HepG2 (cell line): ENCODE results near the gene HSP90AB1. TPM values are rescaled to one million over a fixed set of nuclear protein-coding genes. Genes with fewer than 3 reads are reported as not detected.

Experiments used
- CC2D1A ChIP-seq: sonication (generic); formaldehyde crosslinking; IDR thresholded peaks from 2 replicates; pipeline ENCODE4 v1.8.1; 2023; ENCODE audit warnings: mild to moderate bottlenecking, missing genetic modification reagents
- CCDC6 ChIP-seq: sonication (generic); formaldehyde crosslinking; IDR thresholded peaks from 2 replicates; pipeline ENCODE4 v1.8.1; 2022; ENCODE audit warnings: mild to moderate bottlenecking, missing genetic modification reagents, moderate library complexity
- GATAD2A ChIP-seq: IDR thresholded peaks from 2 replicates; pipeline ENCODE4 v1.6.1; 2016
- IRF1 ChIP-seq: sonication (generic); formaldehyde crosslinking; IDR thresholded peaks from 2 replicates; pipeline ENCODE4 v1.4.0; 2020; ENCODE audit warnings: low read depth, mild to moderate bottlenecking, missing genetic modification reagents
- KAT7 ChIP-seq: IDR thresholded peaks from 2 replicates; pipeline ENCODE4 v1.6.1; 2018; ENCODE audit warnings: borderline replicate concordance, missing compliant biosample characterization
- KLF12 ChIP-seq: sonication (generic); formaldehyde crosslinking; IDR thresholded peaks from 2 replicates; pipeline ENCODE4 v1.4.0; 2020; ENCODE audit warnings: missing genetic modification reagents, borderline replicate concordance
- MED1 ChIP-seq: sonication (generic); formaldehyde crosslinking; IDR thresholded peaks from 2 replicates; pipeline ENCODE4 v1.4.0; 2020; ENCODE audit warnings: missing genetic modification reagents
- MIER2 ChIP-seq: IDR thresholded peaks from 2 replicates; pipeline ENCODE4 v1.6.1; 2016; ENCODE audit warnings: missing biosample characterization, missing genetic modification reagents
- MTF1 ChIP-seq: sonication (generic); formaldehyde crosslinking; IDR thresholded peaks from 2 replicates; pipeline ENCODE4 v1.5.0; 2020; ENCODE audit warnings: missing genetic modification reagents
- MXD4 ChIP-seq: IDR thresholded peaks from 2 replicates; pipeline ENCODE4 v1.6.1; 2016; ENCODE audit warnings: mild to moderate bottlenecking, missing biosample characterization, missing genetic modification reagents
- MYC ChIP-seq: sonication (generic); formaldehyde crosslinking; IDR thresholded peaks from 2 replicates; pipeline ENCODE4 v1.9.0; 2021; ENCODE audit warnings: missing genetic modification reagents, borderline replicate concordance
- PRPF4 ChIP-seq: fragments of 200-400 bp; formaldehyde crosslinking; IDR thresholded peaks from 2 replicates; pipeline ENCODE4 v1.6.1; 2016; ENCODE audit warnings: low read length, low read depth; ENCODE audit not compliant: poor library complexity, severe bottlenecking
- SOX13 ChIP-seq, 3 experiments: fragments of 450-650 bp in 1 of 3; sonication (generic) in 1 of 3; formaldehyde crosslinking in 1 of 3; IDR thresholded peaks in 2 of 3; conservative IDR thresholded peaks in 1 of 3; 2 replicates each; pipeline versions ENCODE4 v1.5.0 to v1.6.1; 2016 to 2020; ENCODE audit warnings: antibody characterized with exemption in 1 of 3, mild to moderate bottlenecking in 1 of 3, missing compliant biosample characterization in 1 of 3, missing genetic modification reagents in 1 of 3, moderate library complexity in 1 of 3
- STAG1 ChIP-seq: sonication (generic); formaldehyde crosslinking; IDR thresholded peaks from 2 replicates; pipeline ENCODE4 v1.4.0; 2020; ENCODE audit warnings: missing genetic modification reagents
- TEAD3 ChIP-seq: optimal IDR thresholded peaks from 2 replicates; pipeline ENCODE3; 2016; ENCODE audit warnings: borderline replicate concordance
- TGIF2 ChIP-seq: IDR thresholded peaks from 2 replicates; pipeline ENCODE4 v1.6.1; 2016; ENCODE audit warnings: control low read depth, missing compliant biosample characterization
- YY1 ChIP-seq: IDR thresholded peaks from 2 replicates; pipeline ENCODE4 v1.6.1; 2011; ENCODE audit warnings: low read length, low read depth, moderate library complexity, mild to moderate bottlenecking; ENCODE audit not compliant: insufficient read depth, insufficient replicate concordance
- ZBTB38 ChIP-seq: sonication (generic); formaldehyde crosslinking; IDR thresholded peaks from 2 replicates; pipeline ENCODE4 v1.5.1; 2020; ENCODE audit warnings: mild to moderate bottlenecking, missing genetic modification reagents
- ZFP1 ChIP-seq: IDR thresholded peaks from 2 replicates; pipeline ENCODE4 v1.6.1; 2016
- ZFY ChIP-seq: sonication (generic); formaldehyde crosslinking; IDR thresholded peaks from 2 replicates; pipeline ENCODE4 v1.4.0; 2020; ENCODE audit warnings: missing genetic modification reagents
- ZNF160 ChIP-seq: sonication (generic); formaldehyde crosslinking; IDR thresholded peaks from 2 replicates; pipeline ENCODE4 v1.8.0; 2022; ENCODE audit warnings: mild to moderate bottlenecking, inconsistent platforms, missing genetic modification reagents
- ZNF230 ChIP-seq: sonication (generic); formaldehyde crosslinking; IDR thresholded peaks from 2 replicates; pipeline ENCODE4 v1.4.0; 2020; ENCODE audit warnings: mild to moderate bottlenecking, missing genetic modification reagents
- ZNF547 ChIP-seq: sonication (generic); formaldehyde crosslinking; IDR thresholded peaks from 2 replicates; pipeline ENCODE4 v1.5.1; 2020; ENCODE audit warnings: mild to moderate bottlenecking, missing genetic modification reagents
- ZNF772 ChIP-seq: sonication (generic); formaldehyde crosslinking; IDR thresholded peaks from 2 replicates; pipeline ENCODE4 v1.5.0; 2020; ENCODE audit warnings: mild to moderate bottlenecking, missing genetic modification reagents
- ZSCAN12 ChIP-seq: sonication (generic); formaldehyde crosslinking; IDR thresholded peaks from 2 replicates; pipeline ENCODE4 v1.9.0; 2021; ENCODE audit warnings: mild to moderate bottlenecking, missing genetic modification reagents
- polyA plus RNA-seq, 8 experiments: library from polyadenylated mRNA; depleted of rRNA in 3 of 8; stranded (reverse) in 7 of 8; unstranded in 1 of 8; fragments of >200 nt; fragmentation: Illumina TruSeq in 4 of 8; extraction: Trizol in 4 of 8; gene quantifications; 2 replicates each; pipeline versions ENCODE4 v1.2.1 to v1.2.3, GENCODE V29; 2011 to 2016; ENCODE audit warnings: low read depth in 4 of 8, missing spikeins in 1 of 8, mixed read lengths in 1 of 8; ENCODE audit not compliant: insufficient read depth in 1 of 8
- total RNA-seq, 5 experiments: library from RNA; depleted of rRNA; stranded (reverse); fragments of >200 nt; fragmentation: Illumina TruSeq; extraction: Trizol; gene quantifications; 2 replicates each; pipeline ENCODE4 v1.2.3, GENCODE V29; 2016; ENCODE audit warnings: low read depth in 1 of 5
- TF ChIP-seq, protein P1 (sequence below): sonication (generic); formaldehyde crosslinking; IDR thresholded peaks from 2 replicates; pipeline ENCODE4 v1.4.0; 2020; ENCODE audit warnings: mild to moderate bottlenecking, low read depth, missing genetic modification reagents
- TF ChIP-seq, protein P2 (sequence below): conservative IDR thresholded peaks from 2 replicates; pipeline ENCODE4 v1.6.1; 2018; ENCODE audit warnings: missing genetic modification reagents
- TF ChIP-seq, protein P3 (sequence below): sonication (generic); formaldehyde crosslinking; IDR thresholded peaks from 2 replicates; pipeline ENCODE4 v1.4.0; 2020; ENCODE audit warnings: mild to moderate bottlenecking, missing genetic modification reagents

HSP90AB1 gene
- total and polyA plus RNA-seq, 2 of the 13 experiments (the other 11 are each of a cell fraction or from before 2014, with no cell fraction given): 1,325 to 1,472 TPM

GRCh38 chr6:44221291-44221960, 25.5 kb upstream of the HSP90AB1 start (continued):
- TF ChIP-seq ZSCAN12 (no peak), KLF12 (CRISPR knock-in tag) (peak; percentile 55; the same call in 1 of the 2 replicates), CCDC6 (CRISPR knock-in tag) (0 out of 2 replicates have a peak, but pooled peaks have one; percentile 58), ZFP1 (CRISPR knock-in tag) (0 out of 2 replicates have a peak, but pooled peaks have one; percentile 40), ZBTB38 (no peak), MIER2 (CRISPR knock-in tag) (no peak), ZNF230 (CRISPR knock-in tag) (0 out of 2 replicates have a peak, but pooled peaks have one; percentile 32), KAT7 (0 out of 2 replicates have a peak, but pooled peaks have one; percentile 59), ZFY (CRISPR knock-in tag) (peak; percentile 85), ZNF547 (CRISPR knock-in tag) (no peak; the same call in 1 of the 2 replicates), IRF1 (CRISPR knock-in tag) (no peak), CC2D1A (CRISPR knock-in tag) (no peak), MED1 (CRISPR knock-in tag) (peak; percentile 78), MXD4 (peak; percentile 76), YY1 (peak; percentile 19), MTF1 (no peak), MYC (peak; percentile 27; the same call in 1 of the 2 replicates), GATAD2A (peak; percentile 87), STAG1 (CRISPR knock-in tag) (peak; percentile 65), ZNF160 (CRISPR knock-in tag) (no peak), ZNF772 (0 out of 2 replicates have a peak, but pooled peaks have one; percentile 36), SOX13 (IDR thresholded peaks at IDR 0.05) (no peak), SOX13 (CRISPR knock-in tag; conservative IDR thresholded peaks at IDR 0.05 in 1 of 2, IDR thresholded peaks at IDR 0.05 in 1 of 2) (peak in 1 of 2 experiments; percentile 51; a peak in 1 of 4 replicates), TGIF2 (CRISPR knock-in tag) (peak; percentile 88), TEAD3 (peak; percentile 54), PRPF4 (no peak)
- TF ChIP-seq, protein P1, sequence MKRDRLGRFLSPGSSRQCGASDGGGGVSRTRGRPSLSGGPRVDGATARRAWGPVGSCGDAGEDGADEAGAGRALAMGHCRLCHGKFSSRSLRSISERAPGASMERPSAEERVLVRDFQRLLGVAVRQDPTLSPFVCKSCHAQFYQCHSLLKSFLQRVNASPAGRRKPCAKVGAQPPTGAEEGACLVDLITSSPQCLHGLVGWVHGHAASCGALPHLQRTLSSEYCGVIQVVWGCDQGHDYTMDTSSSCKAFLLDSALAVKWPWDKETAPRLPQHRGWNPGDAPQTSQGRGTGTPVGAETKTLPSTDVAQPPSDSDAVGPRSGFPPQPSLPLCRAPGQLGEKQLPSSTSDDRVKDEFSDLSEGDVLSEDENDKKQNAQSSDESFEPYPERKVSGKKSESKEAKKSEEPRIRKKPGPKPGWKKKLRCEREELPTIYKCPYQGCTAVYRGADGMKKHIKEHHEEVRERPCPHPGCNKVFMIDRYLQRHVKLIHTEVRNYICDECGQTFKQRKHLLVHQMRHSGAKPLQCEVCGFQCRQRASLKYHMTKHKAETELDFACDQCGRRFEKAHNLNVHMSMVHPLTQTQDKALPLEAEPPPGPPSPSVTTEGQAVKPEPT: 0 out of 2 replicates have a peak, but pooled peaks have one; percentile 27
- TF ChIP-seq, protein P2, sequence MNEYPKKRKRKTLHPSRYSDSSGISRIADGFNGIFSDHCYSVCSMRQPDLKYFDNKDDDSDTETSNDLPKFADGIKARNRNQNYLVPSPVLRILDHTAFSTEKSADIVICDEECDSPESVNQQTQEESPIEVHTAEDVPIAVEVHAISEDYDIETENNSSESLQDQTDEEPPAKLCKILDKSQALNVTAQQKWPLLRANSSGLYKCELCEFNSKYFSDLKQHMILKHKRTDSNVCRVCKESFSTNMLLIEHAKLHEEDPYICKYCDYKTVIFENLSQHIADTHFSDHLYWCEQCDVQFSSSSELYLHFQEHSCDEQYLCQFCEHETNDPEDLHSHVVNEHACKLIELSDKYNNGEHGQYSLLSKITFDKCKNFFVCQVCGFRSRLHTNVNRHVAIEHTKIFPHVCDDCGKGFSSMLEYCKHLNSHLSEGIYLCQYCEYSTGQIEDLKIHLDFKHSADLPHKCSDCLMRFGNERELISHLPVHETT: 0 out of 2 replicates have a peak, but pooled peaks have one; percentile 17
- TF ChIP-seq, protein P3, sequence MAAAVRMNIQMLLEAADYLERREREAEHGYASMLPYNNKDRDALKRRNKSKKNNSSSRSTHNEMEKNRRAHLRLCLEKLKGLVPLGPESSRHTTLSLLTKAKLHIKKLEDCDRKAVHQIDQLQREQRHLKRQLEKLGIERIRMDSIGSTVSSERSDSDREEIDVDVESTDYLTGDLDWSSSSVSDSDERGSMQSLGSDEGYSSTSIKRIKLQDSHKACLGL: peak; percentile 69
